IPS-NIHi7 (cell line): ENCODE data around the gene LRRC8C.
A peak's percentile ranks its signal among the peaks of the same experiment; 100 is the strongest.
"Not testable (repeated sequence)": the region's sequence is repeated elsewhere in the genome, so short reads cannot be mapped to it uniquely, and the experiment has no call there.

ENCODE experiments used
- DNase-seq: peaks from one replicate; pipeline ENCODE4 v3.0.0; 2012; ENCODE audit warnings: mixed read lengths; ENCODE audit errors: extremely low spot score

The LRRC8C gene

DNA sequence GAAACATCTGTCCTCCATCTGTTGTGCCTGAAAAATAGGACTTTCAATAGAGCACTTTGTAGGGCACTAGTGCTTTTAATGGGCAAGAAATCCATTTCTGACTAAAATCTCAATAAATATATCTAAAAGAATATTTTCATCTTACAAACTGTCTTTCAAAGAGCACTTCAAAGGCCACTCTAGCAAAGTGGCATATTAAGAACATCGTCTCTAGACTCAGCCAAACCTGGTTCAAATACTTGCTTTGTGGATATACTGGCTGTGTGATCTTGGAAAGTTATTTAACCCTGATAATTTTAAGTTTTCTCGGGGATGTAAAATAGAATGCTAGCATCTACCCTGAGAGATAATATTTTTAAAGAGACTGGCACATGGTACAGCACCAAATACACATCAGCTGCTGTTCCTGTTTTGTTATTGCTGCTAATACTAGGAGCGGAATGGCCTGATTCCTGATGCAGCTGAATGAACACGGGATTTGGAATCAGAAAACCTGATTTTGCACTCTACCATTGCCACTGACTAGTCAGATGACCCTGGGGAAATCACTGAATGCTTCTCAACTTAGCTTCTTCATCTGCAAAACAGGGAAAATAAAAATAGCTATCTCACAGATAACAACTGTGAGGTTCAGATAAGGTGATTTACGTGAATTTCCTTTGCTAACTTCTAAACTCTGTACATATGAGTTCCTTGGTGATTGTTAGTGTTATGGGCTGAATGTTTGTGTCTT, 25.2 kb upstream of the LRRC8C start:
- no peak for DNase-seq

GRCh38 chr1:89608319-89608983, 24.5 kb upstream of the LRRC8C start:
- no peak for DNase-seq

- no peak for DNase-seq
Observed at GRCh38 chr1:89608984-89609725, 23.8 kb upstream of the LRRC8C start.

DNA sequence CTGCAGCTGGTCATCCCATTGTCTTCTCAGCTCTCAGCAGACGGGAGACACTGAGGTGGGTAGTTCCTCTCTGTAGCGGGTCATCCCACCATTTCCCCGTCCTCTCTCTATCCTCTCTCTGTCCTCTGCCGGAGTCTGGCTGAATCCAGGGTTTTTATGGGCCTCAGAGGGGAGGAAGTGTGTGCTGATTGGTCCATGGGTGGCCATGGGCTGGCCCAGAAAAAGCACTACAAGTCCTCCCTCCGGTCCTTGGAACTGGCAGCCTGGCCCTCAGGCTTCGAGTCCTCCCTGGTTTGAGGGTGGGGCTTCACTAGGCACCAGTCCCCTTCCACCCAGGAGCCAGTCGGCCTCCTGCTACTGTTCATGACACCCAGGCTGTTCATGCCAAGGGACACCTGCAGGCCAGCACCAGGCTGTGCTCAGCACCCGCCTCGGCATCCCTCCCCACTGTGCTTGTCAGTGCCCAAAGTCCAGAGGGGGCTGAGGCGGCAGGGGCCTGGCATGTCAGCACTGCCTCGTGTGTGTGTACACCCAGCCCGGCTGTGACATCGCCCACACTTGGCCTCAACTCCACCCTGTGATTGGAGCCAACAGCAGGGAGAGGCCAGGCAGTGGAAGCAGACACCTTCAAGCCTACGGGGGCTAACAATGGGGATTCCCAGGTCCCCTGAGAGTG, 23.0 kb upstream of the LRRC8C start:
- DNase-seq = no peak

DNA sequence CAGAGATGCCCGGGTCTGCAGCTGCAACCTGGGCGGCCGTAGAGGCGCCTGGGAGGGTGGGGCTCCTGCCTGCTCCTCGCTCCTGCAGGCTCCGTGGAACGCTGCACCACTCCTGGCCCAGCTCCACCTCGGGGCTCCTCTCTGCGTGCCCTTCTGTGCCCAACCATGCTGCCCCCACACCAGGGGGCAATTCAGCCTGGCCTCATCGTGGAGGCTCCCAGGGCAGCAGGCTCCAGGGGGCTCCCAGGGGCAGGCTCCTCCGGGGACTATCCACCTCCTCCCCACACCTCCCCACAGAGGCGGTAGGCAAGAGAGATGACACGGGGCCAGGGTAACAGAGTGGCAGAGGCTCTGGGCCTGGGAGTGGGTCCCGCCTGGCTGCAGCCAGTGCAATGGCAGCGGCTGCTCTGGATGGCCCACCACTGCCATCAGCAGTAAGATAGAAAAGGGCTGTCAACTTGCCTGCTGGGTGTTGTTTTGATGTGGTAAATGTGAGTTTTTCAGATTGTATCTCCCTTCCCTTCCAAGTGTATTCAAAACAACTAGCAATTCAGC, 22.4 kb upstream of the LRRC8C start:
- DNase-seq = no peak

GRCh38 chr1:89611721-89612120, 21.2 kb upstream of the LRRC8C start:
- no peak for DNase-seq

- no peak for DNase-seq
Observed at GRCh38 chr1:89613928-89614327, 19.0 kb upstream of the LRRC8C start.

DNA sequence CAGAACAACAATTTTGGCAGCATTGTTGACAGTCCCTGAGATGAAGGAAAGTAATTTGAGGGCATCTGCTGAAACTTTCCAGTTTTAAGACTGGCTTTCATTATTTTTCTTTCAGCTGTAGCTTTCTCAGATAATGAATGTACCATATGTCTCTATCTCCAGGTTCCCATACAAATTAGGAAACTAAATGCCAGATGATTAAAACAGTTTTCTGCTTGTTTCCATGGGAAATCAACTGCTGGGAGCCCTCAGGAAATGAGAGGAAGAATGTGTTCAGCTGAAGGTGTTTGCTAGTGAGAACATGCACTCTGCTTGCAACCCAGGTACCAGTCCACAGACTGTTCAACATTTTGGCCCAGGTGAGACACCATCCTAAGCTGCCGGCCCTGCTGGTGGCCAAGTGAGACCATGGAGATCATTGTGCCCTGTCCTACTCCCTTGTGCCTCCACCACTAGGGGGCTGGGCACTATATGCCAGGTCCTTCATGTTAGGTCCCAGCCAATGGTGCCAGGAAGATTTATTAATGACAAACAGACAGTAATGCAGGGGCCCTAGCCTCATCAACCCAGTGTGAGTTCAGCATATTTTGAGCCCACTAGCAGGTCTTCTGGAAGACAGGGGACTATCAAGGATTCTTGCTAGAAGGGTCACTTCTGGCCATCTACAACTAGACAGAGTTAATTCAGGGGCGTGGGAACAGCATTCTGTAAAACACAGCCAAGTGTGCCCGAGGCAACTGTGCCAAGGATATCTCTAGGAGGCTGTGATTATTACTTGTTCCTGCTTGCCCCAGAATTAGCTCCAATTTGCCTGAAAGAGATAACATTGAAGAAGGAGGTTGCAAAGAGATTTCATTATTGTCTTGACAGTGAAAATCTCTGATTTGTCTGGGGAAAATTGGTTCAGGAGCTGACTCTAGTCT, 17.0 kb upstream of the LRRC8C start:
- DNase-seq = peak; percentile 36

DNA sequence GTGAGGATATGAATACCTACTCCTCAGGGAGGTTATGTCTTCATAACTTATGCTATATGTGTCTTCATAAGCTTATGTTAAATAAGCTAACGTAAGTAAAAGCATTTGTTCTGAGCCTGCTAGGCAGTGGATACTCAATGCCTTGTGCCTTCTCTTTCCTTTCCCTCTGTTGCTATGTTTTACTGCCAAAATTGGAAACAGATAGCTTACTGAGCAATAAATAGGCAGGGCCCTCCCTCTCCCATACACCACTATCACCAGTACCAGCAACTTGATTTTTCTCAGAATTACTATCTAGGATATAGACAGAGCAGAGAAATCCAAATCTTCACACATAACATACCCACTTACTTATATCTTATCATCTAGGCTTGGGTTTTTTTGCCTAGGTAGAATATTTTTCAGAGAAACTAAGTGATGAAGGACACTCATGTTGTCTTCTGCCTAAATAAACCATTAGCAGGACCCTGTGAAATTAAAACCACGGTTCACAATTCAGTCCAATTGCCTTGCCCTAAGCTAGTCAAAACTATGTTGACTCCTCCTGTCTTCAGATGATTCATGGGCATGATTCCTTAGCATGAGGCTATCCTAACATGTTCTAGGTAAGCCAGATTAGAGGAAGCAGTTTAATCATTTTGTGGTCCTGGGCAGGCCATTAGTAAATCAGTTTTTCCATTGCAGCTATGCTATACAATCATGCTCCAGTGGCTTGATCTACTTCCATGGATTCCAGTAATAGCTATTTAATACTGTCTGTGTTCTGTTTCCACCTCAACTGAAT, 15.9 kb upstream of the LRRC8C start:
- DNase-seq = no peak

GRCh38 chr1:89620664-89621063, 12.3 kb upstream of the LRRC8C start:
- no peak for DNase-seq

GRCh38 chr1:89622895-89623294, 10.0 kb upstream of the LRRC8C start:
- DNase-seq = no peak

DNA sequence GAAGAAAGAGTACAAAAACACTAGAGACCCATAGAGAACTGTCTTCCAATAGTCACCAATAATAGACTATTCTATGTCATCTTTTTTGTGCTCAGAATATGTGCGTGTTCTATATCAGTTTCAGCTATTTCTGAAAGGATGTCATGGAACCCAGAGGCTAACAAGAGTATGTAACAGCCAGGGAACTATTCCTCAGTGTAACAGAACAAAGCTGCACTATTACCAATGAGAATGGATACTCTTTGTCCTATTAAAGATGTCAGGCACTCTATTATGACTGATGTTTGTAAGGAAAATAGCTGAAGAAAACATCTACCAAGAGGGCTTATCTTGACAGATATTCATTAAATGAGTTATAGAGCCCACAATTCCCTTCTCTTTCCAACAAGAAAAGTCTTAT, 8.6 kb upstream of the LRRC8C start:
- DNase-seq = no peak

DNA sequence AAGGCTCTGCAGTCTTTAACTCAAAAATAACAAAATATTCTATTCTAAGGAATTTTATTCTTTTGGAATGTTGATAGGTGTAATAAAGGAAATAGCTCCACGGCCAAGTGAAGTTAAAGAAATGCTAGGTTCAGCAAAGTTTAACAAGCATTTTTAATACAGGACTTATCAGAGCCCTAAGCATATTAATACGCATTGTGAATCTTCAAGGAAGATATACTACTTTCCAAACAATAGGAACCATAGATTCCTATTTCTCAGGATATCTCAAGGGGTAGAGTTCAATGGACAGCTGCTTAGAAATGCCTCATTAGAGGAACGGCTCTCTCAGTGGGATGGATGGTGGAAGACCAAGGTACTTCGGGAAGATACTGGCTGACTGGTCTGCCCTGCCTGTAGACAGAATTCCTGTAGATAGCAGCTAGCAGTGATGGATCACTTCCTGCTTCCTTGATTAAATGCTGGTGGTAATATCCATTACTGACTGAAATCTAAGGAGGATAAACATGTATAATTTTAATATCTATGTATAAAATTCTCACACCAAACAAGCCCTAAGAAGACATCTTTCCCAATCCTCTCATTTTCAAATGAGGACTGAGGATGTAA, 8.1 kb upstream of the LRRC8C start:
- no peak for DNase-seq

DNA sequence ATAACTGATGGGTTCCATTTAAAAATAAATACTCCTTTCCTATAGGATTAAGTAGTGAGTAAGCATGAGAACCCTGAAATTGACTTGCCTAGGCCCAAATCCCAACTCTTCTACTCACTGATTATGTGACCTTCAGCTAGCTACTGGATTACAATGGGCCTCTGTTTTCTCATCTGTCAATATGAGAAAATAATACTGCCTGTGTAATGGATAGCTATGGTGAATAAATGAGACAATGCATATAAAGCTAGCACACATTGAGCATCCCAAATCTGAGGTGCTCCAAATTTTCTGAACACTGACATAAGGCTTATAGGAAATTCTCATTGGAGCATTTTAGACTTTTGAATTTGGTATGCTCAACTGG, 5.3 kb upstream of the LRRC8C start:
- DNase-seq = no peak

- DNase-seq = no peak
Observed at GRCh38 chr1:89629146-89629545, 3.8 kb upstream of the LRRC8C start.

- not testable (repeated sequence) for DNase-seq
Observed at GRCh38 chr1:89629600-89629999, 3.3 kb upstream of the LRRC8C start.

DNA sequence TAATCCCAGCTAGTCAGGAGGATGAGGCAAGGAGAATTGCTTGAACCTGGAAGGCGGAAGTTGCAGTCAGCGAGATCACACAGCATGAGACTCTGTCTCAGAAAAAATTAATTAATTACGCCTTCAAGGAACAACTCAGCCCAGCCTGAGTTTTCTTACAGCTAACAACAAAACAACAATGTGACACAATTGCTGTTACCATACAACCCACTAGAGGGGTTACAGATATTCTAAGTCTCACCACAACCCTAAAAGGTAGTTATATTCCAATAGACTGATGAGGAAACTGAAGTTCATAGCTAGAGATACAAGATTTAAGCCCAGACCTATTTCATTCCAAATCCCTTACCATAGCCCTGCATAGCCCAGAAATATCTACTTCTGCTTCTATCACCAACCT, 2.9 kb upstream of the LRRC8C start:
- DNase-seq = no peak

DNA sequence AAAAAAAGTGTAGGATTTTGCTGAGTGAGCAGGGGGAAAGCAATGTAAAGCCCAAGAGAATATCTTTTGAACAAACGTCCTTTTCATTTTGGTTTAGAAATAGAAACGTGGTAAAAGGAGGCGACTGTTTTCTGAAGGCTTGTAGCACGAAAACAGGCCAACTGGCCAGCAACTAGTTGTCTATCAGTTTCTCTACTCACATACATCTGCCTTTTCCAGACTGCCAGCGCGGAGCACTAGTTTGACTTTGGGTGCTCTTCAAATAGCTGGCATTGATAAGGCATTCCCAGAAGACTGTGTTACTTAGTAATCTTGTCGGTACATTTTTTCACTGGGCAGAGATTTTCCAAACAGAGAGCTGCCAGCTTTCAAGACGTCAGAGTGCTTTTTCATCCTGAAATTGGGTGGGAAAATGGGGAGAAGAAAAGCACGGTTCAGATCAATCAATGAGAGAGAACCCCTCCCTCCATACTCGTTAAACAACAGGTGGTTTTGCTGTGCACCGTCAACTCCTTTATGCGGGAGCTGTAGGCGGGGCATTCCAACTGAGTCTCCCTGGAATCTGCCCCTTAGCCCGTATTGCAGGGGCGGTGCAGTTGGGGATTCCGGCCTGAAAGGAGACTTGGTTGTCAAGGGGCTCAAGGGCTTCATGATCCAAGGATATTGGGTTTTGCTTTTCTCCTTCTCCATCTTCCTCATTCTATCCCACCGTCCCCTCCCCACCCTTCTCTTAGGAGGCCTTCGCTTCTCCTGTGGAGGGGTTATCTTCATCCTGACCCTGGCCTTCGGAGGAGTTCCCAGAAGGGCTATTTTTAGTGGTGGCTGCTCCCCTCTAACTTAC, 884 bp upstream of the LRRC8C start:
- peak; percentile 31 for DNase-seq
